ENCODE data around the gene GPI.

GRCh38 chr19:34429553-34429952, 64.6 kb downstream of the GPI start:
- TF ChIP-seq EZH2 (IDR thresholded peaks at IDR 0.05), result no peak
- TF ChIP-seq POLR2AphosphoS5 (IDR thresholded peaks at IDR 0.05; ENCODE audit: borderline replicate concordance, low read depth, low read length), result no peak
